HepG2 (cell line): ENCODE measurements around the gene ADCY7. TPM values are rescaled to one million over a fixed set of nuclear protein-coding genes. Genes with fewer than 3 reads are reported as not detected.

Source experiments
- CHD4 ChIP-seq: fragments of 200-600 bp; sonication (generic); IDR thresholded peaks from 2 replicates; pipeline ENCODE4 v1.7.0; 2017; ENCODE audit warnings: mild to moderate bottlenecking, low read length, borderline replicate concordance
- DNMT1 ChIP-seq: sonication (generic); formaldehyde crosslinking; IDR thresholded peaks from 2 replicates; pipeline ENCODE4 v1.5.1; 2020; ENCODE audit warnings: mild to moderate bottlenecking, missing genetic modification reagents
- EZH2 ChIP-seq: conservative IDR thresholded peaks from 2 replicates; pipeline ENCODE4 v1.6.1; 2012; ENCODE audit warnings: mild to moderate bottlenecking, low read depth, low read length, moderate library complexity
- GABPB1 ChIP-seq: IDR thresholded peaks from 2 replicates; pipeline ENCODE4 v1.6.1; 2016; ENCODE audit warnings: mild to moderate bottlenecking, missing genetic modification reagents, moderate library complexity, missing compliant biosample characterization
- HNRNPK ChIP-seq: fragments of 200-400 bp; formaldehyde crosslinking; IDR thresholded peaks from 2 replicates; pipeline ENCODE4 v1.6.1; 2018; ENCODE audit warnings: low read length, low read depth, moderate library complexity, mild to moderate bottlenecking; ENCODE audit not compliant: poor library complexity, severe bottlenecking
- KLF15 ChIP-seq: sonication (generic); formaldehyde crosslinking; IDR thresholded peaks from 2 replicates; pipeline ENCODE4 v1.8.1; 2023; ENCODE audit warnings: borderline replicate concordance, mild to moderate bottlenecking, inconsistent platforms, missing genetic modification reagents, mixed read lengths
- SAP130 ChIP-seq: IDR thresholded peaks from 2 replicates; pipeline ENCODE4 v1.6.1; 2016; ENCODE audit warnings: low read depth
- ZFP37 ChIP-seq: sonication (generic); formaldehyde crosslinking; IDR thresholded peaks from 2 replicates; pipeline ENCODE4 v1.4.0; 2020; ENCODE audit warnings: missing genetic modification reagents, borderline replicate concordance
- ZNF160 ChIP-seq: sonication (generic); formaldehyde crosslinking; IDR thresholded peaks from 2 replicates; pipeline ENCODE4 v1.8.0; 2022; ENCODE audit warnings: mild to moderate bottlenecking, inconsistent platforms, missing genetic modification reagents
- ZNF432 ChIP-seq: sonication (generic); formaldehyde crosslinking; IDR thresholded peaks from 2 replicates; pipeline ENCODE4 v1.5.0; 2020; ENCODE audit warnings: missing genetic modification reagents, mild to moderate bottlenecking, borderline replicate concordance
- ZNF678 ChIP-seq: sonication (generic); formaldehyde crosslinking; IDR thresholded peaks from 2 replicates; pipeline ENCODE4 v1.4.0; 2020; ENCODE audit warnings: mild to moderate bottlenecking, missing genetic modification reagents
- ZNF703 ChIP-seq: sonication (generic); formaldehyde crosslinking; IDR thresholded peaks from 2 replicates; pipeline ENCODE4 v1.5.1; 2020; ENCODE audit warnings: missing genetic modification reagents, mild to moderate bottlenecking, moderate library complexity, borderline replicate concordance
- ZNF724P ChIP-seq: sonication (generic); formaldehyde crosslinking; IDR thresholded peaks from 2 replicates; pipeline ENCODE4 v1.8.0; 2022; ENCODE audit warnings: missing genetic modification reagents, borderline replicate concordance
- polyA plus RNA-seq, 8 experiments: library from polyadenylated mRNA; depleted of rRNA in 3 of 8; stranded (reverse) in 7 of 8; unstranded in 1 of 8; fragments of >200 nt; fragmentation: Illumina TruSeq in 4 of 8; extraction: Trizol in 4 of 8; gene quantifications; 2 replicates each; pipeline versions ENCODE4 v1.2.1 to v1.2.3, GENCODE V29; 2011 to 2016; ENCODE audit warnings: low read depth in 4 of 8, missing spikeins in 1 of 8, mixed read lengths in 1 of 8; ENCODE audit not compliant: insufficient read depth in 1 of 8
- total RNA-seq, 5 experiments: library from RNA; depleted of rRNA; stranded (reverse); fragments of >200 nt; fragmentation: Illumina TruSeq; extraction: Trizol; gene quantifications; 2 replicates each; pipeline ENCODE4 v1.2.3, GENCODE V29; 2016; ENCODE audit warnings: low read depth in 1 of 5
- TF ChIP-seq, protein P1 (sequence below): sonication (generic); formaldehyde crosslinking; IDR thresholded peaks from 2 replicates; pipeline ENCODE4 v1.5.0; 2020; ENCODE audit warnings: missing genetic modification reagents
- TF ChIP-seq, protein P2 (sequence below): sonication (generic); formaldehyde crosslinking; IDR thresholded peaks from 2 replicates; pipeline ENCODE4 v1.5.0; 2020; ENCODE audit warnings: mild to moderate bottlenecking, missing genetic modification reagents
- TF ChIP-seq, protein P3 (sequence below): sonication (generic); formaldehyde crosslinking; IDR thresholded peaks from 2 replicates; pipeline ENCODE4 v1.4.0; 2020; ENCODE audit warnings: missing genetic modification reagents
- TF ChIP-seq, protein P4 (sequence below): sonication (generic); formaldehyde crosslinking; IDR thresholded peaks from 2 replicates; pipeline ENCODE4 v1.8.0; 2023; ENCODE audit warnings: mild to moderate bottlenecking, missing genetic modification reagents
- TF ChIP-seq, protein P5 (sequence below): IDR thresholded peaks from 2 replicates; pipeline ENCODE4 v1.6.1; 2016; ENCODE audit warnings: missing genetic modification reagents, missing compliant biosample characterization
- TF ChIP-seq, protein P6 (sequence below): sonication (generic); formaldehyde crosslinking; IDR thresholded peaks from 2 replicates; pipeline ENCODE4 v1.8.1; 2023; ENCODE audit warnings: mild to moderate bottlenecking, missing genetic modification reagents

Gene ADCY7
- total and polyA plus RNA-seq, 2 of the 13 experiments (the other 11 are each of a cell fraction or from before 2014, with no cell fraction given), result 2.2 to 4.3 TPM

DNA sequence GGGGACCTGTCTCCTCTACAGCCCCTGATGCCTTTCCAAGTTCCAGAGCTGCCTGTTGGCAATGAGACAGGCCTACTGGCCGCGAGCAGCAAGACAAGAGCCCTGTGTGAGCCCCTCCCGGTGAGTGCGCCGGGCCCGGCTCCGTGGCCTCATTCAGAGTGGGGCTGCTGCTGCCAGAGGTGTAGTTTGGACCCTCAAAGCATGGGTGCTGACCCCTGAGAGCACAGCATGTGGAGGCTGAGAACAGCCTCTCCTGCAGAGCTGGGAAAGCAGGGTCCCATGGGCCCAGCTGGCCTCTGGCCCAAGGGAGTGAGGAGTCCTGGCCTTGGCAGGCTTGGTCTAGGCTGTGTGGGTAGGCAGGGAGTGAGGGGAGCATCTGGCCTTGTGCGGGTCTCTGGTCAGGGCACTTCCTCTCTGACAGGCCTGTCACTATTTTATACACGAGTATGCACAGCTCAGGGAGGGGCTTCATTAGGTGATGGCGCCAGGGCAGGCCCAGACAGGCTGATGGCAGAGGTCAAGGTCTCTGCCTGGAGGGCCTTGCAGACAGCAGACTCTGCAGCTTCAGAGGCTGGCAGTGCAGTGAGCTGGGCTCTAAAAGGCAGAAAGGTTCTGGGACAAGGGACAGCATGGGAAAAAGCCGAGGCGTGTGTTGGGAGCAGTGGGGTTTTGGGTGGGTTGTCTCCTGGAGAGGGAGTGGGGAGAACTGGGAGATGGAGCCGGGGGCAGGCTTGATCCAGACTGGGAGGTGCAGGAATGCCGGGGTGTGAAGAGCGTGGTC, 43.4 kb downstream of the ADCY7 start (continued):
- TF ChIP-seq, protein P1, sequence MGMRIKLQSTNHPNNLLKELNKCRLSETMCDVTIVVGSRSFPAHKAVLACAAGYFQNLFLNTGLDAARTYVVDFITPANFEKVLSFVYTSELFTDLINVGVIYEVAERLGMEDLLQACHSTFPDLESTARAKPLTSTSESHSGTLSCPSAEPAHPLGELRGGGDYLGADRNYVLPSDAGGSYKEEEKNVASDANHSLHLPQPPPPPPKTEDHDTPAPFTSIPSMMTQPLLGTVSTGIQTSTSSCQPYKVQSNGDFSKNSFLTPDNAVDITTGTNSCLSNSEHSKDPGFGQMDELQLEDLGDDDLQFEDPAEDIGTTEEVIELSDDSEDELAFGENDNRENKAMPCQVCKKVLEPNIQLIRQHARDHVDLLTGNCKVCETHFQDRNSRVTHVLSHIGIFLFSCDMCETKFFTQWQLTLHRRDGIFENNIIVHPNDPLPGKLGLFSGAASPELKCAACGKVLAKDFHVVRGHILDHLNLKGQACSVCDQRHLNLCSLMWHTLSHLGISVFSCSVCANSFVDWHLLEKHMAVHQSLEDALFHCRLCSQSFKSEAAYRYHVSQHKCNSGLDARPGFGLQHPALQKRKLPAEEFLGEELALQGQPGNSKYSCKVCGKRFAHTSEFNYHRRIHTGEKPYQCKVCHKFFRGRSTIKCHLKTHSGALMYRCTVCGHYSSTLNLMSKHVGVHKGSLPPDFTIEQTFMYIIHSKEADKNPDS (CRISPR knock-in tag), result no peak
- TF ChIP-seq, protein P2, sequence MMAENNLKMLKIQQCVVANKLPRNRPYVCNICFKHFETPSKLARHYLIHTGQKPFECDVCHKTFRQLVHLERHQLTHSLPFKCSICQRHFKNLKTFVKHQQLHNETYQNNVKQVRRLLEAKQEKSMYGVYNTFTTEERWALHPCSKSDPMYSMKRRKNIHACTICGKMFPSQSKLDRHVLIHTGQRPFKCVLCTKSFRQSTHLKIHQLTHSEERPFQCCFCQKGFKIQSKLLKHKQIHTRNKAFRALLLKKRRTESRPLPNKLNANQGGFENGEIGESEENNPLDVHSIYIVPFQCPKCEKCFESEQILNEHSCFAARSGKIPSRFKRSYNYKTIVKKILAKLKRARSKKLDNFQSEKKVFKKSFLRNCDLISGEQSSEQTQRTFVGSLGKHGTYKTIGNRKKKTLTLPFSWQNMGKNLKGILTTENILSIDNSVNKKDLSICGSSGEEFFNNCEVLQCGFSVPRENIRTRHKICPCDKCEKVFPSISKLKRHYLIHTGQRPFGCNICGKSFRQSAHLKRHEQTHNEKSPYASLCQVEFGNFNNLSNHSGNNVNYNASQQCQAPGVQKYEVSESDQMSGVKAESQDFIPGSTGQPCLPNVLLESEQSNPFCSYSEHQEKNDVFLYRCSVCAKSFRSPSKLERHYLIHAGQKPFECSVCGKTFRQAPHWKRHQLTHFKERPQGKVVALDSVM (CRISPR knock-in tag), result 0 out of 2 replicates have a peak, but pooled peaks have one; percentile 36
- TF ChIP-seq EZH2, result no peak
- TF ChIP-seq KLF15 (CRISPR knock-in tag), result no peak
- TF ChIP-seq ZNF724P (CRISPR knock-in tag), result no peak
- TF ChIP-seq ZNF678 (CRISPR knock-in tag), result no peak
- TF ChIP-seq, protein P3, sequence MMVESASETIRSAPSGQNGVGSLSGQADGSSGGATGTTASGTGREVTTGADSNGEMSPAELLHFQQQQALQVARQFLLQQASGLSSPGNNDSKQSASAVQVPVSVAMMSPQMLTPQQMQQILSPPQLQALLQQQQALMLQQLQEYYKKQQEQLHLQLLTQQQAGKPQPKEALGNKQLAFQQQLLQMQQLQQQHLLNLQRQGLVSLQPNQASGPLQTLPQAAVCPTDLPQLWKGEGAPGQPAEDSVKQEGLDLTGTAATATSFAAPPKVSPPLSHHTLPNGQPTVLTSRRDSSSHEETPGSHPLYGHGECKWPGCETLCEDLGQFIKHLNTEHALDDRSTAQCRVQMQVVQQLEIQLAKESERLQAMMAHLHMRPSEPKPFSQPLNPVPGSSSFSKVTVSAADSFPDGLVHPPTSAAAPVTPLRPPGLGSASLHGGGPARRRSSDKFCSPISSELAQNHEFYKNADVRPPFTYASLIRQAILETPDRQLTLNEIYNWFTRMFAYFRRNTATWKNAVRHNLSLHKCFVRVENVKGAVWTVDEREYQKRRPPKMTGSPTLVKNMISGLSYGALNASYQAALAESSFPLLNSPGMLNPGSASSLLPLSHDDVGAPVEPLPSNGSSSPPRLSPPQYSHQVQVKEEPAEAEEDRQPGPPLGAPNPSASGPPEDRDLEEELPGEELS (CRISPR knock-in tag), result no peak
- TF ChIP-seq, protein P4, sequence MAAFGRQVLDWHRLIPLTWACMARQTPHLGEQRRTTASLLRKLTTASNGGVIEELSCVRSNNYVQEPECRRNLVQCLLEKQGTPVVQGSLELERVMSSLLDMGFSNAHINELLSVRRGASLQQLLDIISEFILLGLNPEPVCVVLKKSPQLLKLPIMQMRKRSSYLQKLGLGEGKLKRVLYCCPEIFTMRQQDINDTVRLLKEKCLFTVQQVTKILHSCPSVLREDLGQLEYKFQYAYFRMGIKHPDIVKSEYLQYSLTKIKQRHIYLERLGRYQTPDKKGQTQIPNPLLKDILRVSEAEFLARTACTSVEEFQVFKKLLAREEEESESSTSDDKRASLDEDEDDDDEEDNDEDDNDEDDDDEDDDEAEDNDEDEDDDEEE (CRISPR knock-in tag), result 0 out of 2 replicates have a peak, but pooled peaks have one; percentile 39
- TF ChIP-seq SAP130 (CRISPR knock-in tag), result peak; percentile 50
- TF ChIP-seq, protein P5, sequence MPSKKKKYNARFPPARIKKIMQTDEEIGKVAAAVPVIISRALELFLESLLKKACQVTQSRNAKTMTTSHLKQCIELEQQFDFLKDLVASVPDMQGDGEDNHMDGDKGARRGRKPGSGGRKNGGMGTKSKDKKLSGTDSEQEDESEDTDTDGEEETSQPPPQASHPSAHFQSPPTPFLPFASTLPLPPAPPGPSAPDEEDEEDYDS, result no peak
- no peak for TF ChIP-seq ZNF160 (CRISPR knock-in tag)
- peak; percentile 53; the same call in 1 of the 2 replicates for TF ChIP-seq ZNF703 (CRISPR knock-in tag)
- no peak for TF ChIP-seq ZFP37 (CRISPR knock-in tag)
- TF ChIP-seq, protein P6, sequence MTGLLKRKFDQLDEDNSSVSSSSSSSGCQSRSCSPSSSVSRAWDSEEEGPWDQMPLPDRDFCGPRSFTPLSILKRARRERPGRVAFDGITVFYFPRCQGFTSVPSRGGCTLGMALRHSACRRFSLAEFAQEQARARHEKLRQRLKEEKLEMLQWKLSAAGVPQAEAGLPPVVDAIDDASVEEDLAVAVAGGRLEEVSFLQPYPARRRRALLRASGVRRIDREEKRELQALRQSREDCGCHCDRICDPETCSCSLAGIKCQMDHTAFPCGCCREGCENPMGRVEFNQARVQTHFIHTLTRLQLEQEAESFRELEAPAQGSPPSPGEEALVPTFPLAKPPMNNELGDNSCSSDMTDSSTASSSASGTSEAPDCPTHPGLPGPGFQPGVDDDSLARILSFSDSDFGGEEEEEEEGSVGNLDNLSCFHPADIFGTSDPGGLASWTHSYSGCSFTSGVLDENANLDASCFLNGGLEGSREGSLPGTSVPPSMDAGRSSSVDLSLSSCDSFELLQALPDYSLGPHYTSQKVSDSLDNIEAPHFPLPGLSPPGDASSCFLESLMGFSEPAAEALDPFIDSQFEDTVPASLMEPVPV (CRISPR knock-in tag), result 0 out of 2 replicates have a peak, but pooled peaks have one; percentile 22
- no peak for TF ChIP-seq HNRNPK
- TF ChIP-seq DNMT1 (CRISPR knock-in tag), result no peak
- TF ChIP-seq CHD4, result no peak
- no peak for TF ChIP-seq GABPB1
- TF ChIP-seq ZNF432 (CRISPR knock-in tag), result no peak
